Measurements from ENCODE around the gene LHPP.

The LHPP gene

GRCh38 chr10:124496150-124496549 lies 34.5 kb downstream of the LHPP start:
- DNase-seq: no peak

GRCh38 chr10:124496620-124497019 lies 35.0 kb downstream of the LHPP start:
- DNase-seq: no peak

GRCh38 chr10:124497196-124497881 lies 35.7 kb downstream of the LHPP start:
- peak in 7 of 58 donors; percentile 12 to 35 (median 24) for DNase-seq

- DNase-seq: no peak
These were observed 36.4 kb downstream of the LHPP start for GRCh38 chr10:124498056-124498455.

GRCh38 chr10:124500757-124501156 lies 39.1 kb downstream of the LHPP start:
- no peak for DNase-seq

- no peak for DNase-seq
These were observed 43.1 kb downstream of the LHPP start for GRCh38 chr10:124504711-124505110.

GRCh38 chr10:124505279-124505678 lies 43.7 kb downstream of the LHPP start:
- DNase-seq: no peak

GRCh38 chr10:124508070-124508667 lies 46.5 kb downstream of the LHPP start:
- no peak for DNase-seq

GRCh38 chr10:124508907-124509454 lies 47.4 kb downstream of the LHPP start:
- no peak for DNase-seq

- no peak for DNase-seq
These were observed 48.4 kb downstream of the LHPP start for GRCh38 chr10:124509880-124510632.

GRCh38 chr10:124510759-124511158 lies 49.1 kb downstream of the LHPP start:
- DNase-seq: no peak

- DNase-seq: no peak
These were observed 49.8 kb downstream of the LHPP start for GRCh38 chr10:124511205-124512039.

- DNase-seq: no peak
These were observed 50.4 kb downstream of the LHPP start for GRCh38 chr10:124512040-124512428.

GRCh38 chr10:124512600-124512999 lies 51.0 kb downstream of the LHPP start:
- no peak for DNase-seq

GRCh38 chr10:124515244-124515970 lies 53.8 kb downstream of the LHPP start:
- no peak for DNase-seq

- DNase-seq: no peak
These were observed 54.6 kb downstream of the LHPP start for GRCh38 chr10:124516181-124516580.

- no peak for DNase-seq
These were observed 55.2 kb downstream of the LHPP start for GRCh38 chr10:124516746-124517397.

GRCh38 chr10:124517461-124517860 lies 55.8 kb downstream of the LHPP start:
- DNase-seq: peak in 5 of 58 donors; percentile 13 to 70 (median 36)

GRCh38 chr10:124517931-124518330 lies 56.3 kb downstream of the LHPP start:
- no peak for DNase-seq

GRCh38 chr10:124518366-124518765 lies 56.7 kb downstream of the LHPP start:
- DNase-seq: no peak

Data from anterior cingulate cortex (tissue), 58 donors.